ENCODE measurements around the gene DNAH9.

DNA sequence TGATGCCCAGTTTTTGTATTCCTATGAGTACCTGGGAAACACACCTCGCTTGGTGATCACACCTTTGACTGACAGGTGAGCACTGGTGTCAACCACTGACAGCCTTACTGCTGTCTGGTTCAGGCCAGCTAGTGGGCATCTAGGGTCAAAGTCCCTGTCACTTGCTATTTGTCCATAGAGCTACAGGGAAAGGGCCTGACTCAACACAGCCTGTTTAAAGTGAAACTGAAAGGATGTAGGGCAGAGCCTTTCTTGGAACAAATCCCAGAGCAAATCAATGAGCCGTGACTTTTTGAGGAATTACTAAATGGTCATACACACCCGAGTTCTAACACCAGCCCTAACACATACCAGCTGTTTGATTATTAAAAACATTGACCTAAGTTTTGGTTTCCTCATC is 106.8 kb downstream of the DNAH9 start:
- TF ChIP-seq, protein P1, sequence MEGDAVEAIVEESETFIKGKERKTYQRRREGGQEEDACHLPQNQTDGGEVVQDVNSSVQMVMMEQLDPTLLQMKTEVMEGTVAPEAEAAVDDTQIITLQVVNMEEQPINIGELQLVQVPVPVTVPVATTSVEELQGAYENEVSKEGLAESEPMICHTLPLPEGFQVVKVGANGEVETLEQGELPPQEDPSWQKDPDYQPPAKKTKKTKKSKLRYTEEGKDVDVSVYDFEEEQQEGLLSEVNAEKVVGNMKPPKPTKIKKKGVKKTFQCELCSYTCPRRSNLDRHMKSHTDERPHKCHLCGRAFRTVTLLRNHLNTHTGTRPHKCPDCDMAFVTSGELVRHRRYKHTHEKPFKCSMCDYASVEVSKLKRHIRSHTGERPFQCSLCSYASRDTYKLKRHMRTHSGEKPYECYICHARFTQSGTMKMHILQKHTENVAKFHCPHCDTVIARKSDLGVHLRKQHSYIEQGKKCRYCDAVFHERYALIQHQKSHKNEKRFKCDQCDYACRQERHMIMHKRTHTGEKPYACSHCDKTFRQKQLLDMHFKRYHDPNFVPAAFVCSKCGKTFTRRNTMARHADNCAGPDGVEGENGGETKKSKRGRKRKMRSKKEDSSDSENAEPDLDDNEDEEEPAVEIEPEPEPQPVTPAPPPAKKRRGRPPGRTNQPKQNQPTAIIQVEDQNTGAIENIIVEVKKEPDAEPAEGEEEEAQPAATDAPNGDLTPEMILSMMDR (IDR thresholded peaks at IDR 0.05) = no peak
- TF ChIP-seq POLR2A (IDR thresholded peaks at IDR 0.05) = no peak
